Measurements from ENCODE around the gene ACSL5. TPM values are rescaled to one million over a fixed set of nuclear protein-coding genes. Genes with fewer than 3 reads are reported as not detected.

Gene ACSL5
- polyA plus RNA-seq, 1 of the 3 experiments (the other 2 are of a cell fraction), result 0.08 TPM

DNA sequence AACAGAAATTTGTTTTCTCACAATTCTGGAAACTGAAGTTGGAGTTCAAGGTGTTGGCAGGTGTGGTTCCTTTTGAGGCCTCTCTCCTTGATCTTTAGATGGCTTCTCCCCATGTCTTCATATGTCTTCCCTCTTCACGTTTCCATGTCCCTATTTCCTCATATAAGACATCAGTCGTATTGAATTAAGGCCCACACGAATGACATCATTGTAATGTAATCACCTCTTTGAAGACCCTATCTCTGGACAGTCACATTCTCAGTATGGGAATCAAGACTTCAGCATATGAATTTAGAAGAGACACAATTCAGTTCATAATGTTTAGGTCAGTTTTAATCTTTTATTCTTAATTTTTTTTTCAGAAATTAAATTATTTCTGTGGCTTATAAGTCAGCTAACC, 92.9 kb downstream of the ACSL5 start (continued):
- TF ChIP-seq FOXM1 (IDR thresholded peaks at IDR 0.05; ENCODE audit: low read depth) (no peak), RXRA (IDR thresholded peaks at IDR 0.05; ENCODE audit: borderline replicate concordance, low read depth) (no peak), TCF12 (IDR thresholded peaks at IDR 0.05) (no peak), FOXJ3 (CRISPR knock-in tag; IDR thresholded peaks at IDR 0.05) (no peak)

- H3K4me2 ChIP-seq, result no peak overlapping the region
- no peaks in the 10 kb centered on the region for H3K27me3 ChIP-seq (ENCODE audit: insufficient read depth)
- H3K36me3 ChIP-seq (replicated peaks in 1 of 2; ENCODE audit: control insufficient read depth in 1 of 2, insufficient read depth in 2 of 2, low read length in 1 of 2), result peaks cover 38 to 39% of the 10 kb centered on the region in 2 experiments
- POLR2A ChIA-PET, result no interaction called here
- no peak overlapping the region for H3K27ac ChIP-seq (ENCODE audit: low read depth in 2 of 2, low read length in 1 of 2)
- no peak overlapping the region for H3K9ac ChIP-seq
- no peaks in the 10 kb centered on the region for H3F3A ChIP-seq (replicated peaks; ENCODE audit: insufficient read depth)
- H3K9me2 ChIP-seq, result no peaks in the 10 kb centered on the region
- no peaks in the 10 kb centered on the region for H3K9me3 ChIP-seq
- no peaks in the 10 kb centered on the region for H4K20me1 ChIP-seq (ENCODE audit: insufficient read depth)
- CTCF ChIA-PET, result interaction anchor here (1.0 to 1.3 kb wide), 3 partner anchors 14 to 1054 kb away, joined by 3 to 4 read pairs (median 3); no protein-coding TSS in a partner anchor
- H3K79me2 ChIP-seq (ENCODE audit: insufficient read depth), result no peaks in the 10 kb centered on the region
- H2AFZ ChIP-seq (ENCODE audit: low read depth), result no peak overlapping the region
- H3K4me1 ChIP-seq (ENCODE audit: control insufficient read depth in 1 of 2, insufficient read depth in 2 of 2, low read depth in 1 of 2, low read length in 1 of 2), result peaks cover 0 to 2% of the 10 kb centered on the region in 2 experiments; a peak in 1 of 4 replicates
- DNase-seq, result no peak
- no peak for TF ChIP-seq TEAD4 (IDR thresholded peaks at IDR 0.05; ENCODE audit: borderline replicate concordance, insufficient read depth)
- TF ChIP-seq, protein P1, sequence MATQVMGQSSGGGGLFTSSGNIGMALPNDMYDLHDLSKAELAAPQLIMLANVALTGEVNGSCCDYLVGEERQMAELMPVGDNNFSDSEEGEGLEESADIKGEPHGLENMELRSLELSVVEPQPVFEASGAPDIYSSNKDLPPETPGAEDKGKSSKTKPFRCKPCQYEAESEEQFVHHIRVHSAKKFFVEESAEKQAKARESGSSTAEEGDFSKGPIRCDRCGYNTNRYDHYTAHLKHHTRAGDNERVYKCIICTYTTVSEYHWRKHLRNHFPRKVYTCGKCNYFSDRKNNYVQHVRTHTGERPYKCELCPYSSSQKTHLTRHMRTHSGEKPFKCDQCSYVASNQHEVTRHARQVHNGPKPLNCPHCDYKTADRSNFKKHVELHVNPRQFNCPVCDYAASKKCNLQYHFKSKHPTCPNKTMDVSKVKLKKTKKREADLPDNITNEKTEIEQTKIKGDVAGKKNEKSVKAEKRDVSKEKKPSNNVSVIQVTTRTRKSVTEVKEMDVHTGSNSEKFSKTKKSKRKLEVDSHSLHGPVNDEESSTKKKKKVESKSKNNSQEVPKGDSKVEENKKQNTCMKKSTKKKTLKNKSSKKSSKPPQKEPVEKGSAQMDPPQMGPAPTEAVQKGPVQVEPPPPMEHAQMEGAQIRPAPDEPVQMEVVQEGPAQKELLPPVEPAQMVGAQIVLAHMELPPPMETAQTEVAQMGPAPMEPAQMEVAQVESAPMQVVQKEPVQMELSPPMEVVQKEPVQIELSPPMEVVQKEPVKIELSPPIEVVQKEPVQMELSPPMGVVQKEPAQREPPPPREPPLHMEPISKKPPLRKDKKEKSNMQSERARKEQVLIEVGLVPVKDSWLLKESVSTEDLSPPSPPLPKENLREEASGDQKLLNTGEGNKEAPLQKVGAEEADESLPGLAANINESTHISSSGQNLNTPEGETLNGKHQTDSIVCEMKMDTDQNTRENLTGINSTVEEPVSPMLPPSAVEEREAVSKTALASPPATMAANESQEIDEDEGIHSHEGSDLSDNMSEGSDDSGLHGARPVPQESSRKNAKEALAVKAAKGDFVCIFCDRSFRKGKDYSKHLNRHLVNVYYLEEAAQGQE (IDR thresholded peaks at IDR 0.05; ENCODE audit: low read depth, low read length), result peak; percentile 90
- no peak for TF ChIP-seq USF1 (IDR thresholded peaks at IDR 0.05; ENCODE audit: borderline replicate concordance, low read depth)
- no peak for TF ChIP-seq SMC3 (IDR thresholded peaks at IDR 0.05; ENCODE audit: low read depth, low read length)
- TF ChIP-seq CTCF (IDR thresholded peaks at IDR 0.05), result no peak
- WGBS (ENCODE audit: low lambda C conversion rate), result 94% methylated on average over 1 of the region's 1 CpG
- no peak overlapping the region for H3K4me3 ChIP-seq (ENCODE audit: low read depth in 2 of 2, low read length in 1 of 2)
Observed at GRCh38 chr10:112467541-112468075, 93.7 kb downstream of the ACSL5 start.
